ENCODE data around the gene CDKN1C.
"Not testable (repeated sequence)": the region's sequence is repeated elsewhere in the genome, so short reads cannot be mapped to it uniquely, and the experiment has no call there.

CDKN1C gene

GRCh38 chr11:2922655-2923054 is 37.1 kb upstream of the CDKN1C start:
- DNase-seq: no peak

- no peak for DNase-seq
These were observed 36.3 kb upstream of the CDKN1C start for GRCh38 chr11:2921742-2922493.

GRCh38 chr11:2921261-2921660 is 35.7 kb upstream of the CDKN1C start:
- no peak for DNase-seq

GRCh38 chr11:2920343-2920742 is 34.8 kb upstream of the CDKN1C start:
- DNase-seq: no peak

- DNase-seq: no peak
These were observed 34.3 kb upstream of the CDKN1C start for GRCh38 chr11:2919837-2920236.

- no peak for DNase-seq
These were observed 33.6 kb upstream of the CDKN1C start for GRCh38 chr11:2919188-2919587.

GRCh38 chr11:2917842-2918490 is 32.4 kb upstream of the CDKN1C start:
- no peak for DNase-seq

GRCh38 chr11:2916892-2917645 is 31.5 kb upstream of the CDKN1C start:
- no peak for DNase-seq

GRCh38 chr11:2916114-2916891 is 30.7 kb upstream of the CDKN1C start:
- DNase-seq: no peak

- no peak for DNase-seq
These were observed 29.9 kb upstream of the CDKN1C start for GRCh38 chr11:2915473-2915872.

GRCh38 chr11:2914455-2915195 is 29.1 kb upstream of the CDKN1C start:
- no peak for DNase-seq

GRCh38 chr11:2913776-2914175 is 28.2 kb upstream of the CDKN1C start:
- DNase-seq: no peak

- DNase-seq: no peak
These were observed 27.4 kb upstream of the CDKN1C start for GRCh38 chr11:2913019-2913431.

GRCh38 chr11:2912498-2912897 is 26.9 kb upstream of the CDKN1C start:
- DNase-seq: no peak

GRCh38 chr11:2911785-2912391 is 26.3 kb upstream of the CDKN1C start:
- no peak for DNase-seq

GRCh38 chr11:2911088-2911784 is 25.7 kb upstream of the CDKN1C start:
- DNase-seq: no peak

GRCh38 chr11:2910401-2910955 is 24.9 kb upstream of the CDKN1C start:
- DNase-seq: no peak

GRCh38 chr11:2909133-2909902 is 23.7 kb upstream of the CDKN1C start:
- DNase-seq: no peak

GRCh38 chr11:2908130-2908529 is 22.6 kb upstream of the CDKN1C start:
- DNase-seq: no peak

GRCh38 chr11:2905299-2905698 is 19.7 kb upstream of the CDKN1C start:
- not testable (repeated sequence) for DNase-seq

Measured in activated CD8-positive, alpha-beta memory T cell treated with anti-CD3 and anti-CD28 coated beads for 24 hours (primary cell).